ENCODE measurements around the gene NXPE3.
"Not testable (repeated sequence)": the region's sequence is repeated elsewhere in the genome, so short reads cannot be mapped to it uniquely, and the experiment has no call there.

Gene NXPE3

GRCh38 chr3:101779047-101779821, at the start of gene NXPE3:
TSS of gene NXPE3 (plus strand) at chr3:101779211. CDS start at chr3:101785597, 6,386 bp downstream.
- Histone ChIP-seq H3K27me3 (ENCODE audit: control insufficient read depth, insufficient read depth, low read length) (no peaks in the 10 kb centered on the region), H3K36me3 (ENCODE audit: control insufficient read depth, insufficient read depth, low read length) (peaks cover 3% of the 10 kb centered on the region; the same call in 1 of the 2 replicates), H3K9me3 (ENCODE audit: control insufficient read depth, insufficient read depth, low read length) (no peaks in the 10 kb centered on the region), H3K27ac (ENCODE audit: low read length) (no peak within 1 kb of the TSS), H3K4me1 (ENCODE audit: control insufficient read depth, insufficient read depth, low read length) (no peaks in the 10 kb centered on the region; the same call in 1 of the 2 replicates), H3K4me3 (ENCODE audit: low read length) (peak within 1 kb of the TSS; percentile 74)
- DNase-seq (ENCODE audit: low read depth, low spot score), result peak; percentile 66
- WGBS (ENCODE audit: insufficient coverage, insufficient read length), result no CpG with 5 or more reads among the region's 78 CpGs

- Histone ChIP-seq H3K4me1 (ENCODE audit: control insufficient read depth, insufficient read depth, low read length) (no peaks in the 10 kb centered on the region), H3K4me3 (ENCODE audit: low read length) (no peak overlapping the region), H3K27me3 (ENCODE audit: control insufficient read depth, insufficient read depth, low read length) (no peaks in the 10 kb centered on the region), H3K9me3 (ENCODE audit: control insufficient read depth, insufficient read depth, low read length) (no peaks in the 10 kb centered on the region), H3K36me3 (ENCODE audit: control insufficient read depth, insufficient read depth, low read length) (peaks cover 2% of the 10 kb centered on the region; the same call in 1 of the 2 replicates), H3K27ac (ENCODE audit: low read length) (no peak overlapping the region)
- no CpG with 5 or more reads among the region's 5 CpGs for WGBS (ENCODE audit: insufficient coverage, insufficient read length)
- no peak for DNase-seq (ENCODE audit: low read depth, low spot score)
Observed at GRCh38 chr3:101729586-101729985, 49.4 kb upstream of the NXPE3 start.

DNA sequence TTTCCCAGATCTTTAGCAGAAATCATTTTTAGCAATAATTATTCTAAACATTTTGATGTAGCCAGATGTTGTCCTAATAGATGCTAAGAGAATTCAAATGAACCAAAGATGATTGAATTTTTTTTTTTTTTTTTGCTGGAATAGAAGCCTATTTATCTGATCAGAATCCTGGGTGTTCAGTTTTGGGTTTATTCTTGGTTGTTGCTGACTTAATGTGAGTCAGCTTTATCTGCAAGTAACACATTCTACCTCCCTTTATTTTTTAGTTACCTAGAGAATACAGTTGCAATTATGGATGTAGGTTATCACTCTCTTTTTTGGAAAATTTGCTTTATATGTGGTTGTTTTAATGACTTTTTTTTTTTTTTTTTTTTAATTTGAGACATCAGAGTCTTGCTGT, 48.2 kb upstream of the NXPE3 start:
- Histone ChIP-seq H3K9me3 (ENCODE audit: control insufficient read depth, insufficient read depth, low read length) (no peaks in the 10 kb centered on the region), H3K27me3 (ENCODE audit: control insufficient read depth, insufficient read depth, low read length) (no peaks in the 10 kb centered on the region), H3K4me3 (ENCODE audit: low read length) (no peak overlapping the region), H3K27ac (ENCODE audit: low read length) (no peak overlapping the region), H3K36me3 (ENCODE audit: control insufficient read depth, insufficient read depth, low read length) (peaks cover 4% of the 10 kb centered on the region; the same call in 1 of the 2 replicates), H3K4me1 (ENCODE audit: control insufficient read depth, insufficient read depth, low read length) (no peaks in the 10 kb centered on the region)
- no peak for DNase-seq (ENCODE audit: low read depth, low spot score)

GRCh38 chr3:101732240-101732641, 46.8 kb upstream of the NXPE3 start:
- H3K4me3 ChIP-seq (ENCODE audit: low read length), result no peak overlapping the region
- H3K4me1 ChIP-seq (ENCODE audit: control insufficient read depth, insufficient read depth, low read length), result no peaks in the 10 kb centered on the region
- no peaks in the 10 kb centered on the region for H3K9me3 ChIP-seq (ENCODE audit: control insufficient read depth, insufficient read depth, low read length)
- DNase-seq (ENCODE audit: low read depth, low spot score), result no peak
- peaks cover 8% of the 10 kb centered on the region; the same call in 1 of the 2 replicates for H3K36me3 ChIP-seq (ENCODE audit: control insufficient read depth, insufficient read depth, low read length)
- no CpG with 5 or more reads among the region's 4 CpGs for WGBS (ENCODE audit: insufficient coverage, insufficient read length)
- no peaks in the 10 kb centered on the region for H3K27me3 ChIP-seq (ENCODE audit: control insufficient read depth, insufficient read depth, low read length)
- H3K27ac ChIP-seq (ENCODE audit: low read length), result no peak overlapping the region

DNA sequence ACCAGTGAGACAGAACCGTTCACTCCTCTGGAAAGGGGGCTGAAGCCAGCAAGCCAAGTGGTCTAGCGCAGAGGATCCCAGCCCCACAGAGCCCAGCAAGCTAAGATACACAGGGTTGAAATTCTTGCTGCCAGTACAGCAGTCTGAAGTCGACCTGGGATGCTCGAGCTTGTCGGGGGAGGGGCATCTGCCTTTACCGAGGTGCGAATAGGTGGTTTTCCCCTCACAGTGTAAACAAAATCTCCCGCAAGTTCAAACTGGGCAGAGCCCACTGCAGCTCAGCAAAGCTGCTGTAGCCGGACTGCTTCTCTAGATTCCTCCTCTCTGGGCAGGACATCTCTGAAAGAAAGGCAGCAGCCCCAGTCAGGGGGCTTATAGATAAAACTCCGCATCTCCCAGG, 43.2 kb upstream of the NXPE3 start:
- peaks cover 8% of the 10 kb centered on the region; the same call in 1 of the 2 replicates for H3K36me3 ChIP-seq (ENCODE audit: control insufficient read depth, insufficient read depth, low read length)
- no CpG with 5 or more reads among the region's 10 CpGs for WGBS (ENCODE audit: insufficient coverage, insufficient read length)

GRCh38 chr3:101741914-101742313, 37.1 kb upstream of the NXPE3 start:
- not testable (repeated sequence) for H3K9me3 ChIP-seq (ENCODE audit: control insufficient read depth, insufficient read depth, low read length); H3K27ac ChIP-seq (ENCODE audit: low read length); H3K4me3 ChIP-seq (ENCODE audit: low read length); H3K4me1 ChIP-seq (ENCODE audit: control insufficient read depth, insufficient read depth, low read length); DNase-seq (ENCODE audit: low read depth, low spot score); H3K27me3 ChIP-seq (ENCODE audit: control insufficient read depth, insufficient read depth, low read length); H3K36me3 ChIP-seq (ENCODE audit: control insufficient read depth, insufficient read depth, low read length)
- WGBS (ENCODE audit: insufficient coverage, insufficient read length), result no CpG with 5 or more reads among the region's 3 CpGs

More for the DNA sequence above, 43.2 kb upstream of the NXPE3 start:
- no peak overlapping the region for H3K27ac ChIP-seq (ENCODE audit: low read length)
- H3K4me1 ChIP-seq (ENCODE audit: control insufficient read depth, insufficient read depth, low read length), result no peaks in the 10 kb centered on the region
- no peaks in the 10 kb centered on the region for H3K27me3 ChIP-seq (ENCODE audit: control insufficient read depth, insufficient read depth, low read length)
- H3K4me3 ChIP-seq (ENCODE audit: low read length), result no peak overlapping the region
- no peak for DNase-seq (ENCODE audit: low read depth, low spot score)
- H3K9me3 ChIP-seq (ENCODE audit: control insufficient read depth, insufficient read depth, low read length), result no peaks in the 10 kb centered on the region

- Histone ChIP-seq H3K27me3 (ENCODE audit: control insufficient read depth, insufficient read depth, low read length) (no peaks in the 10 kb centered on the region), H3K4me3 (ENCODE audit: low read length) (no peak overlapping the region), H3K36me3 (ENCODE audit: control insufficient read depth, insufficient read depth, low read length) (no peaks in the 10 kb centered on the region), H3K9me3 (ENCODE audit: control insufficient read depth, insufficient read depth, low read length) (no peaks in the 10 kb centered on the region), H3K27ac (ENCODE audit: low read length) (no peak overlapping the region), H3K4me1 (ENCODE audit: control insufficient read depth, insufficient read depth, low read length) (no peaks in the 10 kb centered on the region)
- WGBS (ENCODE audit: insufficient coverage, insufficient read length), result no CpG with 5 or more reads among the region's 1 CpG
- no peak for DNase-seq (ENCODE audit: low read depth, low spot score)
Observed at GRCh38 chr3:101744811-101745210, 34.2 kb upstream of the NXPE3 start.

DNA sequence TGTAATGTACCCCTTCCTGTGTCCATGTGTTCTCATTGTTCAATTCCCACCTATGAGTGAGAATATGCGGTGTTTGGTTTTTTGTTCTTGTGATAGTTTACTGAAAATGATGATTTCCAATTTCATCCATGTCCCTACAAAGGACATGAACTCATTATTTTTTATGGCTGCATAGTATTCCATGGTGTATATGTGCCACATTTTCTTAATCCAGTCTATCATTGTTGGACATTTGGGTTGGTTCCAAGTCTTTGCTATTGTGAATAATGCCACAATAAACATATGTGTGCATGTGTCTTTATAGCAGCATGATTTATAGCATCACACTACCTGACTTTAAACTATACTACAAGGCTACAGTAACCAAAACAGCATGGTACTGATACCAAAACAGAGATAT, 33.1 kb upstream of the NXPE3 start:
- not testable (repeated sequence) for H3K9me3 ChIP-seq (ENCODE audit: control insufficient read depth, insufficient read depth, low read length); H3K4me1 ChIP-seq (ENCODE audit: control insufficient read depth, insufficient read depth, low read length); H3K27ac ChIP-seq (ENCODE audit: low read length); H3K36me3 ChIP-seq (ENCODE audit: control insufficient read depth, insufficient read depth, low read length); H3K4me3 ChIP-seq (ENCODE audit: low read length); DNase-seq (ENCODE audit: low read depth, low spot score); H3K27me3 ChIP-seq (ENCODE audit: control insufficient read depth, insufficient read depth, low read length)
- WGBS (ENCODE audit: insufficient coverage, insufficient read length), result no CpG with 5 or more reads among the region's 1 CpG

- H3K4me1 ChIP-seq (ENCODE audit: control insufficient read depth, insufficient read depth, low read length); H3K4me3 ChIP-seq (ENCODE audit: low read length); DNase-seq (ENCODE audit: low read depth, low spot score); H3K27me3 ChIP-seq (ENCODE audit: control insufficient read depth, insufficient read depth, low read length); H3K9me3 ChIP-seq (ENCODE audit: control insufficient read depth, insufficient read depth, low read length); H3K27ac ChIP-seq (ENCODE audit: low read length): not testable (repeated sequence)
- peaks cover 16% of the 10 kb centered on the region for H3K36me3 ChIP-seq (ENCODE audit: control insufficient read depth, insufficient read depth, low read length)
- WGBS (ENCODE audit: insufficient coverage, insufficient read length), result no CpG with 5 or more reads among the region's 23 CpGs
Observed at GRCh38 chr3:101753386-101754113, 25.5 kb upstream of the NXPE3 start.

- Histone ChIP-seq H3K4me3 (ENCODE audit: low read length) (no peak overlapping the region), H3K27me3 (ENCODE audit: control insufficient read depth, insufficient read depth, low read length) (no peaks in the 10 kb centered on the region), H3K27ac (ENCODE audit: low read length) (no peak overlapping the region), H3K36me3 (ENCODE audit: control insufficient read depth, insufficient read depth, low read length) (peaks cover 16% of the 10 kb centered on the region), H3K9me3 (ENCODE audit: control insufficient read depth, insufficient read depth, low read length) (no peaks in the 10 kb centered on the region), H3K4me1 (ENCODE audit: control insufficient read depth, insufficient read depth, low read length) (no peaks in the 10 kb centered on the region)
- DNase-seq (ENCODE audit: low read depth, low spot score), result no peak
- WGBS (ENCODE audit: insufficient coverage, insufficient read length), result no CpG with 5 or more reads among the region's 6 CpGs
Observed at GRCh38 chr3:101758224-101758623, 20.8 kb upstream of the NXPE3 start.
